ENCODE data around the gene RTL10.
"Not testable (repeated sequence)": the region's sequence is repeated elsewhere in the genome, so short reads cannot be mapped to it uniquely, and the experiment has no call there.

GRCh38 chr22:19831979-19832378, 22.7 kb downstream of the RTL10 start:
- not testable (repeated sequence) for TF ChIP-seq EZH2phosphoT487 (IDR thresholded peaks at IDR 0.05; ENCODE audit: low read depth, severe bottlenecking, unreplicated experiment); CTCF (IDR thresholded peaks at IDR 0.05; ENCODE audit: poor library complexity); EZH2 (IDR thresholded peaks at IDR 0.05; ENCODE audit: borderline replicate concordance)
